VCaP (cell line): ENCODE data around the gene KIF7.

ENCODE experiments used
- H3K27ac ChIP-seq: fragments of 450-650 bp; 2 replicates; pipeline ENCODE4 v1.5.1; 2017
- TF ChIP-seq, protein P1 (sequence below): fragments of 450-650 bp; conservative IDR thresholded peaks from 2 replicates; pipeline ENCODE4 v1.5.1; 2017; ENCODE audit warnings: mild to moderate bottlenecking, moderate library complexity

KIF7 gene

DNA sequence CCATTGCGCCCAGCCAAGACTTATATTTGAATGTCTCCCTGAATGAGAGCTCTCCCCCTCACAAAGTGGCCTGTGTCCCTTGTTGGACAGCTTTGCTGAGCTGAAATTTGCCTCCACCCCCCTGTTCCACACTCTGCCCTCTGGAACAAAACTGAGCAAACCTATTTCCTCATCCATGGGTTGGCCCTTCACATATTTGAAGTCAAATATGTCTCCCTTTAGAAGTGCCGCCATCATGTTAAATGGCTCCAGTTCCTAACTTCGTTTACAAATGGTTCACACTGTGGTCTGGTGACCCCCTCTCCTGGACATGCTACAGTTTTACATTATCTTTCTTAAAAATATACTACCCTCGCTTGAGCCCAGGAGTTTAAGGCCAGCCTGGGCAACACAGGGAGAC, 19.3 kb upstream of the KIF7 start:
- H3K27ac ChIP-seq: no peak overlapping the region
- TF ChIP-seq, protein P1, sequence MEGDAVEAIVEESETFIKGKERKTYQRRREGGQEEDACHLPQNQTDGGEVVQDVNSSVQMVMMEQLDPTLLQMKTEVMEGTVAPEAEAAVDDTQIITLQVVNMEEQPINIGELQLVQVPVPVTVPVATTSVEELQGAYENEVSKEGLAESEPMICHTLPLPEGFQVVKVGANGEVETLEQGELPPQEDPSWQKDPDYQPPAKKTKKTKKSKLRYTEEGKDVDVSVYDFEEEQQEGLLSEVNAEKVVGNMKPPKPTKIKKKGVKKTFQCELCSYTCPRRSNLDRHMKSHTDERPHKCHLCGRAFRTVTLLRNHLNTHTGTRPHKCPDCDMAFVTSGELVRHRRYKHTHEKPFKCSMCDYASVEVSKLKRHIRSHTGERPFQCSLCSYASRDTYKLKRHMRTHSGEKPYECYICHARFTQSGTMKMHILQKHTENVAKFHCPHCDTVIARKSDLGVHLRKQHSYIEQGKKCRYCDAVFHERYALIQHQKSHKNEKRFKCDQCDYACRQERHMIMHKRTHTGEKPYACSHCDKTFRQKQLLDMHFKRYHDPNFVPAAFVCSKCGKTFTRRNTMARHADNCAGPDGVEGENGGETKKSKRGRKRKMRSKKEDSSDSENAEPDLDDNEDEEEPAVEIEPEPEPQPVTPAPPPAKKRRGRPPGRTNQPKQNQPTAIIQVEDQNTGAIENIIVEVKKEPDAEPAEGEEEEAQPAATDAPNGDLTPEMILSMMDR: no peak

DNA sequence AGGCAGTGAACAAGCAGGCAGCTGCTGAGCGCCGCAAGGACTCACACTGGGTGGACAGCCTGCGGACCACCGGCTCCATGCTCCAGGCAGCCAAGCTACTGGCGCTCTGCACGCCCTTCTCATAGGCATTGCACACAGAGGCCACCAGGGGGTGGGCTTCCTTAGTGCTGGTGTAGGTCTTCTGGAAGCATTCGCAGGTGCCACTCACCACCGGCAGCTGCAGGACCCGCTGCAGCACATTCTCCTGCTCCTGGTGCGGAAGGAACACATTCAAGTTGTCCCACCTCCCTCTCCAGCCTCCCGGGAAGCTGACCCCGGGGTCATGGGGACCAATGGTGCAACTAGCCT, 17.9 kb upstream of the KIF7 start:
- TF ChIP-seq, protein P1: no peak; the same call in 1 of the 2 replicates

DNA sequence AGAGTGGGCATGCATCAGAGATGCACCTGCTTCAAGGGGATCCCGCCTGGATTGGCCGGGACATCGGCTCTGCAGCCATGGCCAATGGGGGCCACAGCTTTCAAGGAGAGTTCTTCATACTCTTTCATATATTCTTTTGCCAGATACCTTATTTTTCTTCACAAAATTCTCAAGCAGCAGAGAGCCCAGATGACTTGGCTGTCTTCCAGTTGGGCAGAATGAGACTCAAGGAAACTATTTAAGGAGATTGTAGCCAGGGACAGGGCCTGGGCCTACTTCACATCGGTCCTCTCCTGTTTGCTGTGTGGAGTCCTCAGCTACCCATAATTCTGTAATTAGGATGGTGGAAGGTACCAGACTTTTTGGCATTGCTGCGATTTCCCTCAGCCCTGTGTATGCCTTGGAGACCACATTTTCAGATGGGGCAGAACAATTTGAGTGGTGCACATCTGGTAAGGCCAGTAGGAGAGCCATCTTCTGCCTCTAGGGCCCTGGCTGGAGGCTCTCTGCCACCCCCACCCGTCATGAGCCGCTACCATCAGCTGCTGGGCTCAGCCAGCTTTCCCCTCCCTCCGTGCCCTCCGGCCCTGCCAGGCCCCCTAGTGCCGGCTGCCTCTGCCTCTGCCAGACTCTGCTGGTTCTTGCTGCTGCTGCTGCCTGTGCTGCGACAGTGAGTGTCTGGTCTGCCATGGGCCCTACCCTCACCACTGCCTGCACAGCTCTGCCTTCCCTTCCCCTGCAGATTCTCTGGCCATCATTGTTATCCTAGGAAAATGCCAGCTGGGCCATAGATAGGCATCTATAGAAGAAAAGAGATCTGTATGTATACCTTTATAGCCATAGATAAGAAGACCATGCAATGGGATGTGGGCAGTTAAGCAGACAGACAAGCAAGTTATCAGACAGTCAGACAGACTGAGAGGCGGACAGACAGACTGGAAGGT, 17.2 kb upstream of the KIF7 start:
- TF ChIP-seq, protein P1: no peak

More for the DNA sequence above, 17.9 kb upstream of the KIF7 start:
- H3K27ac ChIP-seq: no peak overlapping the region

DNA sequence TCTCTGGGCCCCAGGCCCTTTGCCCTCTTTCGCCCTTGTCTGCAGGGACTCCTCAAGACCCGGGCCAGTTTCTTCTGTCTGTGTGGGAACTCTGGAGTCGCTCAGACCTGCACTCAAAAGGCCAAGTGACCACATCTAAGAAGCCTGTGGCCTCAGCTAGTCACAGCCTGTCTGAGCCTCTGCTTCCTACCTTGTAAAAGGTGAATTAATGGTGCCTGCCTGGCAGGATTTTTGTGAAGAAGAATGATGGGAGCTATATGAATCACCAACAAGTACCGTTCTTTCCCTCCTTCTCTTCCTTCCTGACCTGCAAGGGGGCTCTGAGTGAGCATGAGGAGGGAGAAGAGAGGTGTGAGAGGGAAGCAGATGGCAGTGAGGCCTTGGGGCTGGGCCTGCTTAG, 16.4 kb upstream of the KIF7 start:
- TF ChIP-seq, protein P1: no peak
- no peak overlapping the region for H3K27ac ChIP-seq

More for the DNA sequence above, 17.2 kb upstream of the KIF7 start:
- no peak overlapping the region for H3K27ac ChIP-seq

DNA sequence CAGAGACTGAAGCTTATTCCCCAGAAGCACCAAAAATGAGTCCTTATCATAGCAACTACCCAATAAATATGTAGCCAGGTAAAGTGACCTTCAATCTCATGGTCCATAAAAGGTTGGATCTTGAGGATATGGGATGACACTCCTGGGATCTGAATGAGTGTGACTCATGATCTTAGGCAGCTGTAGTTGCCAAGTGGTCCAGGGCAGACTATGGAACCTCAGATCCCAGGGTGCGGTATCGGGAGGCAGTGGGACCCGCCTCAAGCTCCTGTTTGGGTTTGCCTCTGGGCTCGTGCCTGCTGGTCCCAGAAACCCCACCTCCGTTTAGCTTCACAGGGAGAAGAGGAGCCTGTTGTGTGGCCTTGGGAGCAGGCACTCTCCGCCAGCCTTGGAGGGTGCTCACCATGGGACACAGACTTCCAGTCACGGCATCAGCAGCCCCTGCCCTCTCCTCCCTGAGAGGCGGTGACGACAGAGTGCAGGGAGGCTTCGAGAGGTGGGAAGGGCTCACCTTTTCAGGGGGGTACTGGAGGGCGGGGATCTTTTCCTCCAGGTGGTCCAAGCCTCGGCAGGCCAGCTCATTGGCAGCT, 15.8 kb upstream of the KIF7 start:
- H3K27ac ChIP-seq: no peak overlapping the region
- TF ChIP-seq, protein P1: no peak

DNA sequence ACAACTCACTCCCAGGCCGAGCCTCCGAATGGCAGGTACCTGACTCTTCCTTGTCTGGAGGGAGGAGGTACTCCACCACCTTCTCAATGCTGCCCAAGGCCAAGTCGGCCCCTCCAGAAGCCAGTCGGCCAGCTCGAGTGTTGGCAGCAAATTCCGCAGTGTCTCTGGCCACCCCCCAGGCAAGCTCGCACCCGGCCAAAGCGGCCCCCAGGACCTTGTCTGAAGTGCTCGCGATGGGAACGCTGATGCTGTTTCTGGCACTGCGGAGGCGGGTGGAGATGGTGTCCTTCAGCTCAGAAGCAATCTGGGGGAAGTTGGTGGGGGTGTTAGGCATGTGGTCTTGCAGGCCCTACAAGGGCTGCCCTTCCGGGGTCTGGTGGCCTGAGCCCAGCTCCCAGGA, 14.7 kb upstream of the KIF7 start:
- TF ChIP-seq, protein P1: no peak
- no peak overlapping the region for H3K27ac ChIP-seq

DNA sequence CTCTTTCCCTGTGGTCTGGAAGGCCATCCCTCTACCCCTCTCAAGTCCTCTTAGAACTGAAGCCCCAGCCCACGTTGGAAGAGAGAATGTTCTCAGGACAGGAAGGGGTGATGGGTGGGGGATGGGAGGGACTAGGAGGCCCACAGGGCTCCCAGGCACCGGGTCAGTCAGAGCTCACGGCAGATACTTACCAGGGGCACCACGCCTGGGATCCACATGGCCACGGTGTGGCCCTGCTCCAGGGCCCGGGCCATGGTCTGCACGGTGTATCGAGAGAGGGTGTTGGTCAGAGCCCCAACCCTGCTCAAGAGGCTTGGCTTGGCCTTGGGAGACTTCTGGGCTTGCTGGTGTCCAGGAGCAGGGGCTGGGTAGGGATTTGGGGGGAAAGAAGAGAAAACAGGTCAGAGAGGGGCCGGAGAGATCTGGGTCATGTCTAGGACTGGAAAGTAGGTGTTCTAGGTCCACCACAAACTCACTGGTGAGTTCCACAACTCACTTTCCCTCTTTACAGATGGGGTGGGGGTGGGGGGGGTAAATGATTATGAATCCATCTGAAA, 14.1 kb upstream of the KIF7 start:
- H3K27ac ChIP-seq: no peak overlapping the region
- TF ChIP-seq, protein P1: no peak
